ENCODE measurements around the gene PRKCZ. TPM values are rescaled to one million over a fixed set of nuclear protein-coding genes. Genes with fewer than 3 reads are reported as not detected.

Gene PRKCZ
- total and polyA plus RNA-seq, 2 donors (not counting 1 experiment from before 2014, with no cell fraction given), result 1.6 to 2.0 TPM

DNA sequence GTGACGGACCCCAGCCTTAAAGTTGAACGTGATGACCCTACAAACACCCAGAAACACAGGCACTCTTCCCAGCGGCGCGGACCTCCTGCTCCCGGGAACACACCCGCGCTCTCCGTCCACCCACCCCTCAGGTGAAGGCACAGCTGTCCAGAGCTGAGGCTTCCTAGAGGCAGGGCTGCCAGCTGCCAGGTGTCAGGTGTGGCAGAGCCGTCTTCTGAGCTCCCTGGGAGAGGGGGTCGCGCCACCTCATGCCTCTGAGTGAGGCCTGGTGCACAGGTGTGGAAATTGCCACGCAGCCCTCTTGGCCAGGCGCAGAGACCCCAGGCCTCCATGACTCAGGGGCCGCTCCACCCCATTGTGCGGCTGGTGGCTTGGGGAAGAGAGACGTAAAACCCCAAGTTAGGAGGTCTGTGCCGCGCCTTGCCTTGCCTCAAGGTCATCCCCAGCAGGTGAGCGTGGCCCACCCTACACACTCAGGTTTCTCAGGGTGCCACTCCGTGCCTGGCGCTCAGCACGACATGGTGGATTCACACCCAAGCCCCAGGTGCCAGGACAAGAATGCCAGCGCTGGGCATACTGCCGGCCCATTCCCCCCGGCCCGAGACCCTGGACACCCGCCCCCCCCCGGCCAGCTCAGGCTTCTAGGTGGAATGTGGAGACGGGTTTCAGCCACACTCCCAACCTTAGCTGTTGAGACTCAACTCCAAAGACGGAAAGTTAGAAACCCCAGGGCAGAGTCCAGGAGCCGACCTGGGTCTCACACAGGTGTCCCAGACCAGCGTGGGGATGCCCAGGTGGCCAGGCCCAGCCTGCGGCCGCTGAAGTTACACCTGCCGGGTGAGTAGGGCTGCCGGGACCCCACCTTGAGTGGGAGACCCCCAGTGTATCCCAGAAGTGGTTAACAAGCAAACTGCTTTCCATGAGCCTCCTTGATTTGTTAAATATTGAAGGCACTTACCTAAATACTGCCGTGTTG is 136.0 kb downstream of the PRKCZ start:
- Histone ChIP-seq H3K9ac (ENCODE audit: insufficient read depth, low read length) (no peak overlapping the region), H4K20me1 (ENCODE audit: control insufficient read depth, extremely low read depth, insufficient read depth, low read length) (no peaks in the 10 kb centered on the region), H2AFZ (ENCODE audit: low read length) (no peak overlapping the region), H3K27ac (ENCODE audit: insufficient read depth, low read length) (no peak overlapping the region), H3K27me3 (ENCODE audit: control insufficient read depth, insufficient read depth, low read length) (no peaks in the 10 kb centered on the region), H3K4me2 (ENCODE audit: extremely low read depth, insufficient read depth, low read length) (no peak overlapping the region), H3K4me1 (ENCODE audit: control insufficient read depth, extremely low read depth, insufficient read depth, low read length) (peaks cover 15% of the 10 kb centered on the region), H3K4me3 (replicated peaks in 1 of 4; ENCODE audit: control extremely low read depth in 1 of 4, insufficient read depth in 1 of 4, low read depth in 3 of 4, low read length in 4 of 4) (no peak overlapping the region), H3K79me2 (ENCODE audit: control insufficient read depth, insufficient read depth, low read length) (peaks cover 7% of the 10 kb centered on the region), H3K9me3 (ENCODE audit: control insufficient read depth, insufficient read depth, low read depth, low read length) (no peaks in the 10 kb centered on the region), H3K36me3 (ENCODE audit: control insufficient read depth, insufficient read depth, low read length) (no peaks in the 10 kb centered on the region)
- no peak for DNase-seq (ENCODE audit: low read depth in 2 of 2)
- no peak for TF ChIP-seq EZH2 (IDR thresholded peaks at IDR 0.05; ENCODE audit: low read length, missing control alignments)
- TF ChIP-seq, protein P1, sequence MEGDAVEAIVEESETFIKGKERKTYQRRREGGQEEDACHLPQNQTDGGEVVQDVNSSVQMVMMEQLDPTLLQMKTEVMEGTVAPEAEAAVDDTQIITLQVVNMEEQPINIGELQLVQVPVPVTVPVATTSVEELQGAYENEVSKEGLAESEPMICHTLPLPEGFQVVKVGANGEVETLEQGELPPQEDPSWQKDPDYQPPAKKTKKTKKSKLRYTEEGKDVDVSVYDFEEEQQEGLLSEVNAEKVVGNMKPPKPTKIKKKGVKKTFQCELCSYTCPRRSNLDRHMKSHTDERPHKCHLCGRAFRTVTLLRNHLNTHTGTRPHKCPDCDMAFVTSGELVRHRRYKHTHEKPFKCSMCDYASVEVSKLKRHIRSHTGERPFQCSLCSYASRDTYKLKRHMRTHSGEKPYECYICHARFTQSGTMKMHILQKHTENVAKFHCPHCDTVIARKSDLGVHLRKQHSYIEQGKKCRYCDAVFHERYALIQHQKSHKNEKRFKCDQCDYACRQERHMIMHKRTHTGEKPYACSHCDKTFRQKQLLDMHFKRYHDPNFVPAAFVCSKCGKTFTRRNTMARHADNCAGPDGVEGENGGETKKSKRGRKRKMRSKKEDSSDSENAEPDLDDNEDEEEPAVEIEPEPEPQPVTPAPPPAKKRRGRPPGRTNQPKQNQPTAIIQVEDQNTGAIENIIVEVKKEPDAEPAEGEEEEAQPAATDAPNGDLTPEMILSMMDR (conservative IDR thresholded peaks at IDR 0.05 in 1 of 2, IDR thresholded peaks at IDR 0.05 in 1 of 2; ENCODE audit: low read depth in 1 of 2, low read length in 2 of 2), result no peak

DNA sequence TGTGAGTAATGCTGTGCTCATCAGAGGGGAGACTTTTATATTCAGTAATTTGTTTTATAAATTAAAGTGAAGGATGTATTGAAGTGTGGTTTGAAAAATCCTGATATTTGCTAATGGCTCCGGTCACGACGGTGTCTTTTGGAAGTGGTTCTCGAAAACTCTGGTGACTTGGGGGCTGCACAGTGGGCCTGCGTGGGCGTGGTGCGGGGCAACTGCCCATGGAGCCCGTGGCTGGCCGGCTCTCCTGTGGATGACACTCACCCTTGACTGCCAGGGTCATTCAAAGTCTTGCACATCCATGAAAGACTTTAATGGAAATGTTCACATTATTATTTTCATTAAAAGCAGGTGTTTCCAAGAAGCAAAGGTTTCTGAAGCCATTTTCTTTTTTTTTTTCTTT is 136.7 kb downstream of the PRKCZ start:
- Histone ChIP-seq H3K9me3 (ENCODE audit: control insufficient read depth, insufficient read depth, low read depth, low read length) (no peaks in the 10 kb centered on the region), H3K4me2 (ENCODE audit: extremely low read depth, insufficient read depth, low read length) (no peak overlapping the region), H3K9ac (ENCODE audit: insufficient read depth, low read length) (no peak overlapping the region), H4K20me1 (ENCODE audit: control insufficient read depth, extremely low read depth, insufficient read depth, low read length) (no peaks in the 10 kb centered on the region), H3K4me1 (ENCODE audit: control insufficient read depth, extremely low read depth, insufficient read depth, low read length) (peaks cover 15% of the 10 kb centered on the region), H3K27ac (ENCODE audit: insufficient read depth, low read length) (no peak overlapping the region), H3K4me3 (replicated peaks in 1 of 4; ENCODE audit: control extremely low read depth in 1 of 4, insufficient read depth in 1 of 4, low read depth in 3 of 4, low read length in 4 of 4) (no peak overlapping the region), H3K79me2 (ENCODE audit: control insufficient read depth, insufficient read depth, low read length) (peaks cover 11% of the 10 kb centered on the region), H2AFZ (ENCODE audit: low read length) (no peak overlapping the region), H3K27me3 (ENCODE audit: control insufficient read depth, insufficient read depth, low read length) (no peaks in the 10 kb centered on the region), H3K36me3 (ENCODE audit: control insufficient read depth, insufficient read depth, low read length) (no peaks in the 10 kb centered on the region)
- TF ChIP-seq EZH2 (IDR thresholded peaks at IDR 0.05; ENCODE audit: low read length, missing control alignments), result no peak
- TF ChIP-seq, protein P1 (conservative IDR thresholded peaks at IDR 0.05 in 1 of 2, IDR thresholded peaks at IDR 0.05 in 1 of 2; ENCODE audit: low read depth in 1 of 2, low read length in 2 of 2), result no peak
- no peak for DNase-seq (ENCODE audit: low read depth in 2 of 2)

DNA sequence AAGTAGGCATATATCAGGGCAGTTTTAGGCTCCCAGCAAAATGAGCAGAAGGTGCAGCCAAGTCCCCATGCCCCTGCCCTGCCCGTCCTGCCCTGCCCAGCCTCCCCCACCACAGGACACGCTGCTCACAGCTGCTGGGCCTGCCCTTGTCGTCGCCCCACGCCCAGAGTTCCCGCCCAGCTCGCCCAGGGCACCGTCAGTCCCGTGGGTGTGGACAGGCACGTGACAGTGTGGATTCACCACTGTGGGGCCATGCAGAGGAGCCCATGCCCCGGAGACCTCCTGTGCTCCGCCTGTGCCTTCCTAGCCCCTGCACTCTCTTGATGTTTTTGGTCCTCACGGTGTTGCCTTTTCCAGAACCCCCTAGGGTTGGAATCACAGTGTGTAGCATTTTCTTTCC is 137.4 kb downstream of the PRKCZ start:
- no peaks in the 10 kb centered on the region for H3K36me3 ChIP-seq (ENCODE audit: control insufficient read depth, insufficient read depth, low read length)
- H4K20me1 ChIP-seq (ENCODE audit: control insufficient read depth, extremely low read depth, insufficient read depth, low read length), result no peaks in the 10 kb centered on the region
- no peaks in the 10 kb centered on the region for H3K9me3 ChIP-seq (ENCODE audit: control insufficient read depth, insufficient read depth, low read depth, low read length)
- H3K4me3 ChIP-seq (replicated peaks in 1 of 4; ENCODE audit: control extremely low read depth in 1 of 4, insufficient read depth in 1 of 4, low read depth in 3 of 4, low read length in 4 of 4), result no peak overlapping the region
- H3K9ac ChIP-seq (ENCODE audit: insufficient read depth, low read length), result no peak overlapping the region
- no peak overlapping the region for H3K4me2 ChIP-seq (ENCODE audit: extremely low read depth, insufficient read depth, low read length)
- H3K27ac ChIP-seq (ENCODE audit: insufficient read depth, low read length), result no peak overlapping the region
- TF ChIP-seq EZH2 (IDR thresholded peaks at IDR 0.05; ENCODE audit: low read length, missing control alignments), result no peak
- TF ChIP-seq, protein P1 (conservative IDR thresholded peaks at IDR 0.05 in 1 of 2, IDR thresholded peaks at IDR 0.05 in 1 of 2; ENCODE audit: low read depth in 1 of 2, low read length in 2 of 2), result no peak
- no peak overlapping the region for H2AFZ ChIP-seq (ENCODE audit: low read length)
- no peak for DNase-seq (ENCODE audit: low read depth in 2 of 2)
- no peaks in the 10 kb centered on the region for H3K27me3 ChIP-seq (ENCODE audit: control insufficient read depth, insufficient read depth, low read length)
- peaks cover 12% of the 10 kb centered on the region for H3K79me2 ChIP-seq (ENCODE audit: control insufficient read depth, insufficient read depth, low read length)
- H3K4me1 ChIP-seq (ENCODE audit: control insufficient read depth, extremely low read depth, insufficient read depth, low read length), result peaks cover 20% of the 10 kb centered on the region
